ENCODE measurements around the gene ETS1.

ETS1 gene

DNA sequence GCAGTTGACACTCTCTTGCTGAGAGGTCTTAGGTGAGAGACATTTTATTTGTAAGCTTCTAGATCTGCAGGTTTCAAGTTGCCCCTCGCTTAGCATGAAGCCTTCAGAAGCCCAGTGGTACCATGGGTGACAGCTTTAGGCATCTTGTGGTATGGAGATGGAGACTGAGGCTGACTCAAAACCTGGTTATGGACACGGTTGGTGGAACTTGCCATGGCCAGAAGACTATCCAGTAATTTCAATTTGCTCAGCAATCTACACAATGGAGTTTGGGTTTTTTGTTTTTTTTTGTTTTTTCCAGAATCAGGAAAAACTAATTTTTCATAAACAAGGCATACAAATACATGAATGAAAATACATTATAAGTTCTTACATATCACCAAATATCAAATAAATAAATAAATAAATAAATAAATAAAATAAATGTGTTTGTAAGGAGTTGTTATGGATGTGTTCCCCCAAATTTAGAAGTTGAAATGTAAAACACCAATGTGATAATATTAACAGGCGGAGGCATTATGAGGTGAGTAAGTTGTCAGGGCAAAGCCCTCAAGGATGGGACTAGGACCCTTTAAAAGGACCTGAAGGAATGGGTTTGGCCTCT is 22.6 kb downstream of the ETS1 start:
- DNase-seq: no peak

DNA sequence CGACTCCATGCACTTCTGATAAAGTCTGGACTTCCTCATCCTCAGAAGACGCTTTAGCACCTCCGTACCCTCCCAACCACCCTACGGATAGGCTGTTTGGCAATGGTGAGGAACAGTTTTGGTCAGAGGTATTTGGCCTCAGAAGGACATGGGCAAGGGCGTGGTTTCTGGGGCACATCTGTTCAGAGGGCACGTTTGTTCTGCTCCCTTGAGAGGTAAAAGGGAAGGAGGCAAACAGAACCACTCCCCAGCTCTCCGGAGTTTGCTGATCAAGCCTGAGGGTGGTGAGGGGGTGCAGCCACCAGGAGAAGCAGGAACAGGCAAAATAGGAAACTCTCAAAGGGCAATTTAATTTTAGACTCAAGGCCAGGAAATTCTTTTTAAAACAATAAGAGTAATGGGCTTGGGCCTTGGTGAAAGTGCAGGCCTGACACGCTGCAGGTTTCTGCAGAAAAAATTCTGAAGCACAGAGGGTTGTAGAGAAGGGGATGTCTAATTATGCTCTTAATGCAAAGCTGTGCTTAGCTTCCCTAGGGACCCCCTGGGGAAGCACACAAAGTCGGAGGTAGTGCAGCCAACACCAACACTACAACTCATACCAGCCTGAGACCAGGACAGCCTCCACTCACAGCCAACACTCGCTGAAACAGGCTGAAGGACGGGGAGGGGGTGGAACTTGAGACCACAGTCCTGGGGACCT is 23.3 kb downstream of the ETS1 start:
- DNase-seq: no peak

DNA sequence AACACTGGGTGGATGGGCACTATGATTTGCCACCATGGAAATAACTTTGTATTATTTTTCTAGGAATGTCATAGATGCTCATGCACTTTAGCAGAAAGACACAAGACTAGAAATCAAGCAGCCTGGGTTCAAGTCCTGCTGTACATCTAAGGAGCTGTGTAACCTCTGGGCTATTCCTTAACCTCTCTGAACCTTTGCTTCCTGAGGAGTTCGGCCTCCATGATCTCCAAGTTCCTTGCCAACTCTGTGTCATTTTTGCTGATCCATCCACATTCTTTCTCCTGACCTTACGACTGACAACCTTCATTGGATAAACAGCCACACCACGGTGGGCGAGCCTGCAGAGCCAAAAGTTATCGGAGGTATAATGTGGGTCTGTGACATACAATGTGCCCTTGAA is 24.1 kb downstream of the ETS1 start:
- no peak for DNase-seq

DNA sequence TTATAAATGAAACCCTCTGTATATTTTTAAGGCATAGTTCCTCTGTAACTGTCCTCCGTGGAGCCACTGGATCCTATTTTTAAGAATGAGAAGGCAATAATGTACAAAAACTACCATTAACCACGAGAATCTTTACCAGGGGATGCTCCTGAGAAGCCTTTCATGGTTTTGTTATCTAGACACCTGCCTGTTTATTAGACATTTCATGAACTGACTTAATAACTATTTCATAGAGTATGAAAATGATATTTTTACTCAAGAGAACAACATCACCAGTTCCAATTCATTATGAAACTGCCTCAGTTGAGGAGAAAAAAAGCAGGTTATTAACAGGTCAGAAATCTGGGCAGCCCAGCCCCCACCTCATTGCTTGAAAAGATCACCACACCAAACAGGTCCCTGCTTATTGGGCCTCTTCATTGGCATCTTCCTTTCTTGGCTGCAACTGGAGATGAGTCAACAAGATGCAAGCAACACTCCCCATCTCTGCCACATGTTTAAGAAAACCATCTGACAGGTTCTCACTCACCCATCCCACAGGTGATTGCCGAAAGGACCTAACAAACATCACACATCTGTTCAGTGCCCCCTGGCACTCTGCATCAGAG is 27.8 kb downstream of the ETS1 start:
- DNase-seq: no peak

DNA sequence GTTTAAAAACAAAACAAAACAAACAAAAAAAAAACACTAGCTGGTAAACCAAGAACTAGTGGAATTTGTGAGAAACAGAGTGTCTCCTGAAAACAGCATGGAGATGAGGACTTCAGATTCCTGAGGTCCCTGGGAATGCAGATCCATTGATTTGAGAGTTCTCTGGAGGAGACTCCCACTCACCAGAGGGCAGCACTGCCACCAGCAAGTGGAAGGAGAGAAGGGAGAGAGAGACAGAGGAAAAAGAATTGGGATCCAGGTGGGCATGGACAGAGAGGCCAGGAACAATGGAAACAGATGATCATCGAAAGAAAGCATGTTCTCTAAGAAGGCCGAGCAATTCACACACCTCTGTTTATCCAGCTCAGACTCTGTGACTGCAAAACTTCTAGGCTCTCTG is 31.8 kb downstream of the ETS1 start:
- DNase-seq: no peak

DNA sequence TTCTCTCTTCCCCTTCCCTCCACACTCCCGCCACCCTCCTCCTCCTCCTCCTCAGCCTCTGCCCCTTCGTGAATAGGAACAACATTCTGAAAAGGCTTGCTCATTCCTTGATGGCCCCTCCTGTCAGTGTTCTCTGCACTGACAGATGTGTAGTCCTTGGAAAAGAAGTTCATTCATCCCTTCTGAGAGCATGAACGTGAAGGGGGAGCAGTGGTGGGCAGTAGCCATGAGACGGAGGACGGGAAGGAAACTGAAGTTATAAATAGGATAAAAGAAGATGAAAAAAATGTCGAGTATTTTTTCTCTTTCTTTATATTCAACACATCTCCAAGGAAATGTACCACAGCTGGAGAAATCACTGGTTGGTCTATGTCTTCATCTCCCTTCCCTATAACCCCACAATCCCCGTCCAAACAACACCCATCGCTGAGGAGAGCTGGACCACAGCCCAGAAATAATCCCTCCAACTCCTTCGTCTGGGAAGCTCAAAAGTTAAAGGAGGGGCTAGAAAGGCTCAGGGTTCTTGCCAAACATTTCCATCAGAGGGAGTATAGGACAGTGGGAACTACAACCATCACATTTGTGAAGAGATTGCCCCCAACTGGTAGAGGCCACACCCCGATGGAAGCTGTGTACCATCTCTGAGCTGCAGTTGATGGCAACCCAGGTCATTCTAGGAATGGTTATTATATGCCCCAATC is 33.5 kb downstream of the ETS1 start:
- no peak for DNase-seq

DNA sequence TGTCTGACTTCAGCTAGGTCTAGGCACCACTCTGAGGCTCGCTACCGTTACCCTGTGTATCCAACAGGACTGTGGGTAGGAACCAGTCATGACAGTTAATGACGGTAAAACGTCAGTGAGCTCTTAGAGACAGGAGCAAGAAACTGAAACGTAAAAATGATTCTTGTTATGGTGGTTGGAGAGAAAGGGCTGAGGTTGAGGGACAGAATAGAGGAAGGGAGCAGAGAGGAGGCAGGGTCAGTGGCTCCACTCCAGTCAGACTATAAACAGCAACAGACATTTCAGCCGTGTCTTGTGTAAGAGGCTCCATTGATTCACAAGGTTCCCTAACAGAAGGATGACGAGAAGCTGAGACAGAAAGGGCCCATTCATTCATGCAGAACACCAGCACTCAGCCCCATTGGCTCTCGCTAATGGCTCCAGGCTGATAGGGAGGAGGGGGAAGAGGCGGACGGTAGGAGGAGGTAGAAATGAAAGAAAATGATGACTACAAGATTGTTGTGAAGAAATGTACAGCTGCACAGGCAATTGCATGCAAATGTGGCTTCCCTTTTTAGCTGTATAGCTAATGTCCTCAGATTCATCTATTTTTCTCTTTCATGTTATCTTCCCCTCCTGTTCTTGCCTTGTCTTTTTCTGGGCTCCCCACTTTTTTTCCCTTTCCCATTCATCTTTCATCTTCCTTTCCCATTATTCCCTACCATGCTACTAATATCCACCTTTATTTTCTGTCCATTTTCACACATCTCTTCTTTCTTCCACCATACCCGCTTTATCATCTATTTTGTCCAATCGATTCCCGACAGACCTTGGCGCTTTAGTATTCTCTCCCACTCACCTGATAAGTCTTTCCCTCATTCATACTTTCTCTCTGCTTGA is 34.3 kb downstream of the ETS1 start:
- DNase-seq: peak; percentile 46

DNA sequence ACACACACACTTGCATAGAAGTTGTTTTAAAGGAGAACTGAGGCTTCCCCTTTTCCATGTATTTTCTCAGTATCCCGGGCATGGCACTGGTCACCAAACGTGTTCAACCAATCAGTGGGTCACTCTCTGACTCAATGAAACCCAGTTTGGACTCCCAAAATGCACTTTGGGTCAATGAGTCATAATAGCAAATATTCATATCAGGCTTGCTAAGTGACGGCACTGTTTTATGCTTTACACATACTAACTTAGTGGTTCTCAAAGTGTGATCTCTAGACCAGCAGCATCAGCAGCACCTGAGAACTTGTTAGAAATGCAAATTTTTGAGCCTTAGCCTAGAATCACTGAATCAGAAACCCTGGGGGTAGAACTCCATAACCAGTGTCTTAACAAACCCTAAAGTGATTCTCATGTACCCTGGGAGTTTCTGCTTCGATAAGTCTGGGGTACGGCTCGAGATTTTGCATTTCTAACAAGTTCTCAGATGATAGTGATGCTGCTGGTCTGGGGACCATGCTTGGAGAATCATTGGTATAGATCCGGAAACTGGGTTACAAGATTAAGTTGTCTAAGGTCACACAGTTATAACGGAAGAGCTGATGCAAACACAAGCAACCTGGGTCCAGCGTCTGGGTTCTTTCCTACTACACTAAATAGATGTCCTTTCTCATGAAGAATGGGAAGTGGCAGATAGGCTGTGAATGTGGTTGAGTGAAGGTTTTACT is 35.6 kb downstream of the ETS1 start:
- peak; percentile 45 for DNase-seq

DNA sequence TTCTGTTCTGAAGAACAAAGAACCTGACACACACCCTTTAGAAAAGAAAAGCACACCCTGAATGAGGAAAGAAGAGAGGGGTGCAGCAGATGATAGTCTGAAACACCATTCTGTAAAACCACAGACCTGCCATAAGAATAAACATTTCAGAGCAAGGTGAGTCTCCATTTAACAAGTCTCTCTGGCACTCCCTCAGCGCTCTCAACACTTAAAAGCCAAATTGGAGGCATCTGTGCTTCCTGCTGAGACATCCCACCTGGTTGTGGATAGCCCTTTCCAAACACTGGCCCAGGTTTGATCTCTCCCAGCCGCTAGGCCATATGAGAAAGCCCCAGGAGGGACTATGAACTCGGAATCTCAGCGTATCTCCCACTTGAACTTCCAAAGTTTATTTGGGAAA is 36.3 kb downstream of the ETS1 start:
- DNase-seq: no peak

DNA sequence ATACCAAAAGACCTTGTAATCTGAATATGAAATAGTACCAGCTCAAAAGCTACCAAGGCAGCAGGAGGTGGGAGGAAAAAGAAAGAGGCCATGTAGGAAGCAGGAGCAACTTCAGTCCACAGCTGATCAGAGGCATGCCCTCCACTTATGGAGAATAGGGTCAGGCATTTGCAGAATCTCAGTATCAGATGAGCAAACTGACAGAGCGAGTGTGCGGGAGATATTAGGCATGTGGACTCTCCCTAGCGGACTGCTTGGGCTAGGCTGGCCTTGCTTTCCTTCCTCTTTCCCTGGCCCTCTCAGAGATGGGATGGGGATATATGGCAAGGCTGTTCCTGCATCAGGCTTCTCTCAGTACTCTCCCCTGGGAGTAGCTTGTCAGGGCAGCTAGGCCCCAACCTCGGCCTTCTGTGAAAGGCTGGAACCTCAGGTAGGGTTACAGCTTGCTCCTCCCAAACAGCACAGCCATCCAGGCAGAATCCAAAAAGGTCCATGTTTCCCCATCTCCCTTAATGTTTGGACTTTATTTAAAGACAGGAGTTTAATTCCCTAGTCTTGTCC is 37.0 kb downstream of the ETS1 start:
- DNase-seq: no peak

DNA sequence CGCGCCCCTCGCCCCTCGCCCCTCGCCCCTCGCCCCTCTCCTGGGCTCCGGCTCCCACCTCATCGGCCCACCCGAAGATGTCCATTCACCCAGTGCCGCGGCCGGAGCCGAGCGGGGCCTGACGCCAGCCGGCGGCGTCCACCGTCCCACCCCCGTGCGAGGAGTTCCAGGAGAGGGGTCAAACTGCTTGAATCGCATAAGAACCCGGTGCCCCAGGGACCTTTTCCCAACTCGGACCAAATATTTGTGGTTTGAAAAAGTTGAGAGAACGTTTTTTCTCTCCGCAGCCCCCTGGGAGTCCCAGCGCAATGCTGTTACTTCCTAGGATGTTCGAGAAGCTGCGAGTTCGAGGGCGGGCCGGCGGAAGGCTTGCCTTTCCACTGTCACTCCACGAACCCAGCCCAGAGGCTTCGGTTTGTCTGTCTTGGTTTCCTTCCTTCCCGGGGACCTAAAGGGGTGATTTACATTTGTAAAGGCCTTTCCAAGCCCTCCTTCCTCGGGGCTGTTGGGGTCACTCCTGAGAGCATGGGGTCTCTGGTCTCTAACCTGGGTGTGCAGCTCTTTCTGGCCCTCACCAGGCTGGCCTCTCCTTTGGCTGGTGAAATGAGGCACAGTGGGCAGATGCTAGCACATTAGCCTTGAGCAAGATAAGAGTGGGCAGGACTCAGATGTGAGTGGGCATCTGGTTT is 38.0 kb downstream of the ETS1 start:
- no peak for DNase-seq

DNA sequence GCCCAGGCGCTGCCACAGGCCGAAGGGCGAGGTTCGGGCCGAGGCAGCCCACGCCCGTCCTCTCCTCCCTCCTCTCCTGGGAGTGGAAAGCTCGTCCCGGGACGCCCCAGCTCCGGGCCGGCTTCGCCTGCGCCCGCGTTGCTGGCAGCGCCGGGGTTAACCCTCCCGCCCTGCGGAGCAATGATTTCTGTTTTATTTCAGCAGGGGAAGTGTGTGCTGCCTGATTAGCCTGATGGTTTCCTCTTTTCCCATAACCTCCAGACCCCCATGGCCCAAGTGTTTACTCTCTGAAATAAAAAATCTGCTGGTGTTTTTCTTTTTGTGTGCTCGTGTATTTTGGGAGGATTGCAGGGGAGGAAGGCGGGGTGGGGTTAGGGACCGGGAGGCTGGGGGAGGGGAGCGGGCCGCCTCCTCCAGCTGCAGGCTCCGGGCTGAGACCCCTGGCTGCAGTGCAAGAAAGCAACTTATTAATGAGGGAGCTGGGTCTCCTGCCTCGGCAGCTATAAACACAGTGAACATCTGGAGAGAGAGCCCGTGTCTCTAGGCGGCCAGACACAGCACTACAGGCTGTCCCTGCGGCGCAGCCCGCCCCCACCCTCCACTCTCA is 38.6 kb downstream of the ETS1 start:
- peak; percentile 44 for DNase-seq

DNA sequence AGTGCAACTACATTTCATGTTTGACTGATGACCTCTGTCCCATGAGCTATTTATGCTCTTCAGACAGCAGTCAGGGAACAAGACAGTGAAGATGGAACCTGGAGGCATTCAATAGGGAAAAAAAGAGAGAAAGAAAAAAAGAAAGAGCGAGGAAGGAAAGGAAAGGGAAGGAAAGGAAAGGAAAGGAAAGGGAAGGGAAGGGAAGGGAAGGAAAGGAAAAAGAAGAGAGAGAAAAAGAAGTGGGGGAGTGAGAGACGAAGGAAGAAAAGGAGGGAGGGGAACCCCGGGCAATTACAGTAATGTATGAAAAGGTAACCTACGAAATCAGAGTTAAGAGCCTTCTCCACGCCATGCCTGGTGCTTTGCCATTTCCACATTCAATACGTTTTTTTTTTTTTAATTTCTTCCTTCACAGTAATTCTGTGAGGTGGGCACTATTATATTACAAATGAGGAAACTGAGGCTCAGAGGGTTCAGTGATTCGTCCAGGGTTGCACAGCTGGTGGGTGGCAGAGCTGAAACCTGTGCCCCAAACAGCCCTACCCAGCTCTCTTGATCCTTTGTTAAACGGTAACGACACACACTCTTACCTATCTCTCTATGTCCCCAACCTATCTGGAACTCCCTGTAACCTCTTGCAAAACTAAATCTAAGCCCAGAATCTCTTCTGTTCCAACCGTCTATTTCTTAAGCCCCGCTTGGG is 39.3 kb downstream of the ETS1 start:
- no peak for DNase-seq

DNA sequence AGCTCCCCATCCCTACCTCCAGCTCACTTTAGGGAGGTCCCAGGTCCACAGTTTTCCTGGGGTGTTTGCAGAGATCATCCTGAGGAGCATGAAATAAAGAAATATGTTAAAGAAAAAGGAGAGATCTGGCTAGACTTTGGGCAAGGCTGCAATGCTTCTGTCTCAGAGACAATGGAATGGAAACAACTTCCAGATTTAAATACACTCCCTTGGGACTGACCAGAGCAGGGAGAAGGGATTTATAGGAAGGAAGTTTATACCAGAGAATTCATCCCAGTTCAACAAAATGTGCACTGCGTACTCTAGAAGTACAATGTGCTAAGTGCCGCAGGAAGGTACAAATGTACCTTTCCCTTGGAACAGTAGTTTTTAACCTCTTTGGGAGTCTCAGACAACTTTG is 40.4 kb downstream of the ETS1 start:
- DNase-seq: no peak

DNA sequence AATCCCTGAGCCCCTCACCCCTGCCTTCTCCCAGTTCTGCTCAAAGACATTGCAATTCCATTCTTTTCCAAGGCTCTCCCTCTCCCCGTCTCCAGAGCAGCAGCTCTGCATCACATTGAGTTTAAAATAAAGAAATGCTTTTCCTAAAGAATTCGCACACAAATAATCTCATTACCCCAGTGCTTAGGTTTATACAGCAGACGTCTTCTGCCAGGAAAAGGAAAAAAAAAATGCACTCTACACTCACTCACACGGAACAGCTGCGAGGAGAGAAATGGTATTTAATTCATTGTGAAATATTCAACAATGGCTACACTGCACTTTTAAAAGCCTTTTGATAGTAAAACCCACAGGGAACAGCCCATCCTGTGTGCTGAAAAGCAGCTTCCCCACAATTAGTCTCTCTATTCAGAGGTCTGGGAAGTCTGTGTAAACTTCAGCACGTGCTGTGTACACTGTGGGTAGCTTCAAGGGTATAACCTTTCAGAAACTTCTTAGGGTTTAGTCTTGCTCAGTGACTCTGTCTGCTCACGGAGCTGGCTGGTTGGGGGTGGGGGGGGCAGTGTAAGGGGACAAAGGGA is 42.8 kb downstream of the ETS1 start:
- peak; percentile 22 for DNase-seq

DNA sequence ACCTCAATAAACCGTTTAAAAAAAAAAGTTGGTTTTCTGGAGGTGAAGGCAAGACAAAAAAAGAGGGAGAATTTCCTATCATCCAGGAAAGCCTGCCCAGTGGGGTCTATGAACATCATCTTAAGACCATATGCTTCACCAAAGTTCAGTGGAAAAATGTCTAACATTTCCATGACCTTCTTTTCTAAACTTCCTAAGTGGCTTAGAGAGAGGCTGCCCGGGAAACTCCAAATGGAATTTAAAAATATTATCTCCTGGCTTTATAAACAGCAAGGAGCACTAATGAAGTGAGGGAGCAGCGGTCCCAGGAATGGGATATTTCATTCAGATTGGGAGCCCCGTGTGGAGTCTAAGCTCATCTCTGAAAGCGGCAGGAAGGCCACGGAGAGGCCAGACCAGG is 46.9 kb downstream of the ETS1 start:
- no peak for DNase-seq

DNA sequence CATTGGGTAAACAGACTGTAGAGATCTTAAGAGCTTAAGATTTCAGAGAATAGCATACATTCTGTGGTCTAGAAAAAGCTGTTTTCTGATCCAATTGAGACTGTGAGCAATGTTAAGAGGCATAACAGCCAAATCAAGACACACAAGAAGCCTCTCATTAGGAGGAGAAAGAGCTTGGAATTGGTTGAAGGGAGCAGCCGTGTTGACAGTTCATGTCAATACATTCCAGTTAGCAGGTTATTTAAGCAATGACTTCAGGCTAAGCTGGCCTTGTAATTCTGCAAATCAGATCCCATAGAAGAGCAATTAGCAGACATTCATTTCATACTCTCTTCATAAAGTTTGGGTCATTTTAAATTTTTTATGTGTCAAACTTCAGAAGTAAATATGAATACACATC is 50.9 kb downstream of the ETS1 start:
- no peak for DNase-seq

DNA sequence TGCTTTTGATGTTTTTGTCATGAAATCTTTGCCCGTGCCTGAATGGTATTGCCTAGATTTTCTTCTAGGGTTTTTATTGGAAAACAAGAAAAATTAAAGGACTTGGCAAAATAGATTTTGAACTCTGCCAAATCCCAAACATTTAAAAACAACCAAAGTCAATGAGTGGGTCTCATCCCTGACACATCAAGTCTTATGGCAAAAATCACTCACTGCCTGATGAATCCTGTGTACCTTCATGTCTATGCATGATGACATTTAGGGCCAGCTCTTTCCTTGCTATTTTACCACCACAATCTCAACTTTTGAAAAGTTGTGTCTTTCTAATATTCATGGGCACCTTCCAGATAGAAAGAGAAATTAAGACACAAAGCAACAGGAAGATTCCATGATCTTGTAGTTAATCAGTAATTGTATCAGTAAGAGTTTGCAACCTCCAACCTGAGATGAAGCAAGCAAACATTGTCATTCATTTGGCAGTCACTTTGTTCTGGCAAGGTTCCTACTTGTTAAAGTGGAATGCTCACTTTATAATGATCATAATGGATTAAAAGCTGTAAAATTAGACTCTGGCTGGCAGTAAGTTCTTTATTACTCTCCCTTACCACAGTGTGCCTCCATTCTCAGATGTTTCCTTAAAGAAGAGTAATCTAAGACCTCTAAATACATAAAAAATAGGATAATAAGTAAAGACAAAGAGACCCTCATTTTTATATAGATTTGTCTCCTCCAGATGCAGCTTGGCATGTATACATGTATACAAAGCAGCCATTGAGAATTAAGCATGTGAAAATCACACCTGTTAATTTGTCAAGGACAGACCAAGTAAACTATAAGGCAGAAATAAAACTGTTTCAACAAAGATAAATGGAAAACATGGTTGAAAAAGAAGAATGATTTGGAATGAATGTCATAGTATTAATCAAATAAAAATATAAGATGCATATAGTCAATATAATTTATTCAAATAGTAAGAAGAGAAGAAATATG is 51.6 kb downstream of the ETS1 start:
- no peak for DNase-seq

DNA sequence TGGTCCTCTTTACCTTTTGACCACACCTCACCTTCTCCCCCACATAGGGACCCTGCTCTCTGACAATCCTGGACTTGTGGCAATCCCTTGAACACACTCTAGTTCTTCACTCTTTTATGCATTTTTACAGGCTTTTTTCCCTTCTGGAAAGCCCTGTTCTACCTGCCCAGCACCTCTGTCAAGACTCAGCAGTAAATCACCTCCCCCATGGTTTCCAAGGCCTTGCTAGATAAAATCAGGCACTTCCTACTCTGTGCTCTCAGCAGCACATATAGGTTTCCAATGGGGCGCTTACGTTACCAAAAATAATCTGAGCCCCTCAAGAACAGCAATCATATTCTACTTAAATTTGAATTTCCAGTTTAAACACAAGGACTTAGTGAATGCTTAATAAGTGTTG is 53.9 kb downstream of the ETS1 start:
- no peak for DNase-seq
